Measurements from ENCODE around the gene MAPK1.
"Not testable (repeated sequence)": the region's sequence is repeated elsewhere in the genome, so short reads cannot be mapped to it uniquely, and the experiment has no call there.

MAPK1 gene

GRCh38 chr22:21845558-21846453 is 21.6 kb downstream of the MAPK1 start:
- no peak for DNase-seq

DNA sequence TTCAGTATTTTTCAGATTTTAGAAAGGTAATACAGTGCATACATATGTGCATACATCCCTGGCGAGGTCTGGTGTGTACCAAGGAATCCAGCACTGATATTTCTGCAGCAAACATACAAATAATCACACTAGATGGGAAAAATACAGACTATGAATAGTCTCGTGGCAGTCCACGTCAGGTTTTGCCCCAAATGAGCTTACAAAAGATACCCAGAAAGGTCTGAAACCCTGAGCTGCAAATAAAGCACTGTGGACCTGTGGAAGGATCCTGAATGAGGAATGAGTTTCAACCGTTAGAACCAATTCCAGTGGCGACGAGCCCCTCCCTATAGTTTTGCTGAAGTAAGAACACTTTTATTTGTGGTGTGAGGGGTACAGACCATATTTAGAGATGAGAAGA is 24.5 kb downstream of the MAPK1 start:
- no peak for DNase-seq

DNA sequence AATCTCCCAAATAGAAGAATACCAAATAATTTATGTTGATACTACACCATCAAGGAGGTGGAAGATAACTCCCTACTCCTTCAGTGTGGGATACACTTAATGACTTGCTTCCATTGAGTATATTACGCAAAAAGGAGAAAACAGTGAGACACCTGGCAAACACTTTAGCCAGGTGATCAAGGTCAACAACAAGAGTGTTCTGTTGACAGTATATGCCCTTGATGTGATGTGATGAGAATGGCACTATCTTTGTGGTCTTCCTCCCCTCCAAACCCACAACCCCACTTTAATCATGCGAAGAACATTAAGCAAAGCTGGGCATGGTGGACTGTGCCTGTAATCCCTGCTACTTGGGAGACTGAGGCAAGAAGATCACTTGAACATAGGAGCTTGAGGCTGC is 26.0 kb downstream of the MAPK1 start:
- no peak for DNase-seq

DNA sequence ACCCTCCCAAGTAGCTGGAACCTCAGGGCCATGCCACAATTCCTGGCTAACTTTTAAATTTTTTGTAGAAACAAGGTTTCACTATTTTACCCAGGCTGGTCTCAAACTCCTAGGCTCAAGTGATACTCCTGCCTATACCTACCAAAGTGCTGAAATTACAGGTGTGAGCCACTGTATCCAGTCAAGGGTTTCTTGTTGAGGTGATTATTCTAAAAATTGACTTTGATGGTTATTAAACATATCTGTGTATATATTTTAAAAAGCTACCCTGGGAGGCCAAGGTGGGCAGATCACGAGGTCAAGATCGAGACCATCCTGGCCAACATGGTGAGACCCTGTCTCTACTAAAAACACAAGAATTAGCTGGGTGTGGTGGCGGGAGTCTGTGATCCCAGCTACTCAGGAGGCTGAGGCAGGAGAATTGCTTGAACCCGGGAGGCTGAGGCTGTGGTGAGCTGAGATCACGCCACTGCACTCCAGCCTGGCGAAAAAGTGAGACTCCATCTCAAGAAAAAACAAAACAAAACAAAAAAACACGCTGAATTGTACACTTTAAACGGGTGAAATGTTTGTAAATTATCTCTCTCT is 27.1 kb downstream of the MAPK1 start:
- no peak for DNase-seq

- DNase-seq = no peak
Observed at GRCh38 chr22:21839765-21840140, 27.7 kb downstream of the MAPK1 start.

DNA sequence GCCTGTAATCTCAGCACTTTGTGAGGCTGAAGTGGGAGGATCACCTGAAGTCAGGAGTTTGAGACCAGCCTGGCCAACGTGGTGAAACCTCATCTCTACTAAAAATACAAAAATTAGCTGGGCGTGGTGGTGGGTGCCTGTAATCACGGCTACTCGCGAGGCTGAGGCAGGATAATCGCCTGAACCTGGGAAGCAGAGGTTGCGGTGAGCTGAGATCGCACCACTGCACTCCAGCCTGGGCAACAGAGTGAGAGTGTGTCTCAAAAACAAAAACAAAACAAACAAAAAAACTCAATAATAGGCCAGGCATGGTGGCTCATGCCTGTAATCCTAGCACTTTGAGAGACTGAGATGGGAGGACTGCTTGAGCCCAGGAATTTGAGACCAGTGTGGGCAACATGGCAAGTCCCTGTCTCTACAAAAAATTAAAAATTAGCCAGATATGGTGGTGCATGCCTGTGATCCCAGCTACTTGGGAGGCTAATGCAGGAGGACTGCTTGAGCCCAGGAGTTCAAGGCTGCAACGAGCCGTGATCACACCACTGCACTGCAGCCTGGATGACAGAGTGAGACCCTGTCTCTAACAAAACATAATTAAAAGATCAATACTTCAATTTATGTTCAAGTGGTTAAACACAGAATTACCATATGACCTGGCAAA is 28.2 kb downstream of the MAPK1 start:
- DNase-seq = not testable (repeated sequence)

- no peak for DNase-seq
Observed at GRCh38 chr22:21837248-21837979, 30.0 kb downstream of the MAPK1 start.

DNA sequence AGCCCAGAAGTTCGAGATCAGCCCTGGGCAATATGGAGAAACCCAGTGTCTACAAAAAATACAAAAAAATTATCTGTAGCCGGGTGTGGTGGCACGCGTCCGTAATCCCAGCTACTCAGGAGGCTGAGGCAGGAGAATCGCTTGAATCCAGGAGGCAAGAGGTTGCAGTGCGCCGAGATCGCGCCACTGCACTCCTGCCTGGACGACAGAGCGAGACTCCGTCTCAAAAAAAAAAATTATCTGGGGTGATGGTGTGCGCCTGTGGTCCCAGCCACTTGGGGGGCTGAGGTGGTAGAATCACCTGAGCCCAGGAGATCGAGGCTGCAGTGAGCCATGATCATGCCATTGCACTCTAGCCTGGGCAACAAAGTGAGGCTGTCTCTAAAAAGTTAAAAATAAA is 31.0 kb downstream of the MAPK1 start:
- not testable (repeated sequence) for DNase-seq

- no peak for DNase-seq
Observed at GRCh38 chr22:21835378-21835777, 32.1 kb downstream of the MAPK1 start.

- DNase-seq = no peak
Observed at GRCh38 chr22:21834869-21835268, 32.6 kb downstream of the MAPK1 start.

DNA sequence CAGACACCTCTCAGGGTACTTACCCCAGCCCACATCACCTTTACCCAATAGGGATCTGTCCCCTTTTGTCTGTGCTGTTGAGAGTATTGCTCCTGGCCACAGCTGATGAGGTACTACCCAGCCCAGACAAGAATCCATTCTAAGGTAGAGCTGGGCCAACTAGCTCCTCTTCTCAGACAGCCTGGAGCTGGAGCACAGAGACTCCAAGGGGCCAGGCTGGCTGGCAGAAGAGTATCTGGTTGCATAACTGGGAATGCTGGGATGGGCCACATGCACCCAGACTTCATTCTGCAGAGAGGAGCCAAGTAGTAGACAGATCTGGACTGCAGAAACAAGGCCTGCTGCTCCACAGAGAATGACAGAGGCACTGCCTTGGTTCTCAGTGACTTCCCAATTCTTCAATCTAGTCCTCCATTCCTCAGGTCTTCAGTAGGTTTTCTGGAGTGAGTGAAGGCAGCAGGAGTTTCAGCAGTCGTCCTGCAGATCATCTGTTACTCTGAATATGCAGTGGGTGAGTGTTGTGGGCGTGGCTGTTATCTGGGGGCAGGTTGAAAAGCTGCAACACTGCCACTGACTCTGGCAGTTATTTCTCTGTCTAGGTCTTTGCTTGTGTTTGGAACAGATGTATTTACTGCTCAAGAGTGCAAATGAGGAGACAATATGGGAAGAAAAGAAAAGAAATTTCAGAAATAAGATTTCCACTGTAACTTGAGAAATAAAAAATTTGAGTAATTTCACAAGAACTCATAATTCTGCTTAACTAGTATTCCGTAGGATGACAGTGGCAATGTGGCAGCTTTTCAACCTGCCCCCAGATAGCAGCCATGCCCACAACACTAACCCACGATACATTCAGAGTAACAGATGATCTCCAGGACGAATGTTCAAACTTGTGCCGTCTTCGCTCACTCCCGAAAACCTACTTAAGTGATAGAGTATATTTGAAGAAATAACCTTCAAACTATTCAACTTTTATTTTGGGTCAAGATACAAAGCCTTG is 34.9 kb downstream of the MAPK1 start:
- no peak for DNase-seq

GRCh38 chr22:21829523-21829922 is 37.9 kb downstream of the MAPK1 start:
- DNase-seq = no peak

GRCh38 chr22:21828268-21828638 is 39.2 kb downstream of the MAPK1 start:
- DNase-seq = no peak

- no peak for DNase-seq
Observed at GRCh38 chr22:21827628-21828267, 39.7 kb downstream of the MAPK1 start.

- DNase-seq = no peak
Observed at GRCh38 chr22:21826204-21826603, 41.2 kb downstream of the MAPK1 start.

- DNase-seq = not testable (repeated sequence)
Observed at GRCh38 chr22:21824962-21825361, 42.5 kb downstream of the MAPK1 start.

GRCh38 chr22:21824445-21824912 is 43.0 kb downstream of the MAPK1 start:
- DNase-seq = no peak

DNA sequence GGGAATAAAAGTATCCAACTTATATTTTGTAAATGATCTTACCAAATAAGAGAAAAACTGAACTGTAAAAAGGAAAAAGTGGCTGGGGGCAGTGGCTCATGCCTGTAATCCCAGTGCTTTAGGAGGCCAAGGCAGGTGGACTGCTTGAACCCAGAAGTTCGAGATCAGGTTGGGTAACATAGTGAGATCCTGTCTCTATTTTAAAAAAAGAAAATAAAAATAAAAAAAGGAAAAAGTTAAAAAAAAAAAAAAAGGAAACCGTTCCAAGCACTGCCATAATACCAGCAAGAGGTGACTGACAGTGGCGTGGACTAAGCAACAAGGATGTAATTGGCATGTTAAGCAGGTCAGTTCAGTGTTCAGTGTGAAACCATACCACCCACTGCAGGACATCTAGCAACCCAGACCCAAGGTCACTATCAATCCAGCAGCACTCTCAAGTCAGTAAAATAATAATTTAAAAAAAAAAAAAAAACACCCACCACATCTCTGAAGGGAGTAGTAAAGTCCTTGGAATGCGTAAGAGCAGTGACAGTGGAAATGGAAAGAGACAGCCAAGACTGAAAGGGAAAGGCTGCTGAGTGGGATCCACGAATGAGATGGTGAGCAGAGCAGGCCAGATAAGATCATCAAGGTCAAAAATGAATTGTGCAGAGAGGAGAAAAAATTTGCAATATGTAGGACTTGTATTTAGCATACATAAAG is 43.6 kb downstream of the MAPK1 start:
- no peak for DNase-seq

- no peak for DNase-seq
Observed at GRCh38 chr22:21819183-21819770, 48.2 kb downstream of the MAPK1 start.

GRCh38 chr22:21818487-21819182 is 48.8 kb downstream of the MAPK1 start:
- no peak for DNase-seq

Data from stimulated activated CD4-positive, alpha-beta T cell treated with anti-CD3 and anti-CD28 coated beads, Interleukin-2, amount 100 ng/mL, for 48 hours (primary cell).